NCI-H510A (cell line): Measurements from ENCODE around the gene TFDP2.

Source experiments
- DNase-seq: peaks from one replicate; lab custom pipeline; 2025; lab: John Stamatoyannopoulos, UW

TFDP2 gene

DNA sequence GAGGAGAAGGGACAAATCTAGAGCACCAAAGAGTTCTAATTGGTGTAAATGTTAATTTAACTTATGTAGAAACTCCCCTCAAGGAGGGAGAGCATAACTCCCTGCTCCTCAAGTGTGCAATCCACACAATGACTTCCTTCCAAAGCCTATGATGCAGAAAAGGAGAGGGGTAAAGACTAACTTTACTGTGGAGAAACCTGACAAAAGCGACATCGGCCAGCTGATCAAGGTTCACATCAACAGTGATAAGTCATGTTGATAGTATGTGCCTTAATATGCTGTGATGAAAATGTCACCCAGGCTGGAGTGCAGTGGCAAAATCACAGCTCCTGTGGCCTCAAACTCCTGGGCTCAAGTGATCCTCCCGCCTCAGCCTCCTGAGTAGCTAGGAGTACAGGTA lies 76.5 kb downstream of the TFDP2 start:
- DNase-seq: no peak

DNA sequence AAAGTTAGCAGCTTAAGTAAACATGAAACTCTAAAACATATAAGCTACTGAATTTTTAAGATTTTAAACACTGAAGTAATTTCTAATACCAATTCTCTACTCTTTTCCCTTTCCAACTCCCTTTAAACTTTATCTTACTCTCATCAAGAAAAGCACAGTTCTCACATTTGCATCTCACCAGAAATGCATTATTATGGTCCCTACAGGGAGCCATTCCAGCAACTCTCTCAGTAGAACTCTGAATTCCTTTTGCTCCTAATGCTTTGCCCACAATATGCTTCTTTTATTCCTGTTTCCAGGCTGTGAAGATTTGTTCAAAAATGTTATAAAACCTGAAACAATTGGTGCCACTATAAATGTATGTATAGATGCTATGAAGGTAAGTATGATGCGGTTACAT lies 83.4 kb downstream of the TFDP2 start:
- no peak for DNase-seq

DNA sequence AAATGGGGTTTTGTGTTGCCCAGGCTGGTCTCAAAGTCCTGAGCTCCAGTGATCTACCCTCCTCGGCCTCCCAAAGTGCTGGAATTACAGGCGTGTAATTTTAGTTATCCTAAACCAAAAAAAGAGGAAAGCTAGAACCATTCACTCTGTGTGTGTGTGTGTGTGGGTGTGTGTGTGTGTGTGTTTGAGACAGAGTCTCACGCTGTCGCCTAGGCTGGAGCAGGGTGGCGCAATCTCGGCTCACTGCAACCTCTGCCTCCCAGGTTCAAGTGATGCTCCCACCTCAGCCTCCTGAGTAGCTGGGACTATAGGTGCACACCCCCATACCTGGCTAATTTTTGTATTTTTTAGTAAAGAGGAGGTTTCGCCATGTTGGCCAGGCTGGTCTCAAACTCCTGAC lies 84.0 kb downstream of the TFDP2 start:
- DNase-seq: no peak

DNA sequence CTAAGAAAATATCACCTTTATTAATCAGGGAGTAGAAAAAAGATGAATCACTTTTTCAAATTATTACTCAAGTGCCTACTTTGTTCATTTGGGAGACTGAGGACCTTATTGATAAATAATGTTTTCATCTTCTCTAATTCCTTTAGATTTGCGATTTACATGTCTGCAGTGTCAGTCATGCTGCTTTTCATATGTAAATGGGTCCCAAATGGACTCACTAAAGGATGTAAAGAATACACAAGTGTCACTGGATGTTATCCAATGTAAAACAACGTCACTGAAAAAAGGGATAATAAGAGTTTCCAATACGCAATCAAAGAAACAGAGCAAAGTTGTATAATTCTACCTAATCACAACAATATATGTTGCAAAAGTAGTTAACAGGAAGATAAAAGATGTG lies 84.9 kb downstream of the TFDP2 start:
- DNase-seq: no peak

DNA sequence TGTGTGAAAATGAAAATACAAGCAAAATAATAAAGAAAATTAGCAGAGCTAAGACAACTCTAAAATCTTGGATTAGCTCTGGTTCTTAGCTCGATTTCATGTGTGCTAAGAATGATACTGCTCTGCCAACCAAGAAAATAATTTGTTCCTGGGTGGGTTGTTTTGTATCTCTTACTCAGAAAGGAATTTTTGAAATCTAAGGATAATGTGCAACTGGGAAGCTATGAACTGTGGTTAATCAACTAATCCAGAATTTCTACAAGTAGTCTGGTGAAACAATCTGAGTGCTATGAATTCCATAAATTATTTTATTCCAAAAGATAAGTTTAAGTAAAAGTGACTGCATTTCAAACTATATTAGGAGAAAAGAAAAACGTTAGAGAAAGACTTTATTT lies 92.0 kb downstream of the TFDP2 start:
- DNase-seq: no peak

DNA sequence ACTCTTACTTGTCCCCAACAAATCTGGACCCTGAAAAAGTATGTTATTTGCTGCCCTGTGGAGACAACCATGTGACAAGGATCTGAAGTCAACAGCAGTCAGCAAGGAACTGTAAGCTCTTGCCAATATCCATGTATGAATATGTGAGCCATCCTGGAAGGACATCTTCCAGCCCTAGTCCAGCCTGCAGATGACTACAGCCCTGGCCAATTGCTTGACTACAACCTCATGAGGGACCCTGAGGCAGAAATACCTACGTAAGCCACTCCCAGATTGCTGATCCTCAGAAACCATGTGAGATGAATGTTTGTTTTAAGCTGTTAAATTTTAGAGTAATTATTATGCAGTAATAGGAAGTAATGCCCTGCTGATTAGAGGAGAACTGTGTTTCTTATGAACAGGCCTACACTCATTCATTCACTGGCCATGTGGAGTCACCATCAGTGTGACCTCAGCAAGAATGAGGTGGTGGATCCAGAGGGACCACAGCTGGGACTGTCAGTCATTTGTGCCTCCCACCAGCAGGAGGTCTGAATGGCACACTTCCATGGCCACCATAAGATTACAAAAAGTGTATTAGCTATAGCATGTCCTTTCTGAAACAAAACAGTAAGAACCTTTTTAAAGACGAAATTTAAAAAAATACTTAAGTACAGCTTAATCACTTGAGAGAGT lies 92.6 kb downstream of the TFDP2 start:
- DNase-seq: no peak

DNA sequence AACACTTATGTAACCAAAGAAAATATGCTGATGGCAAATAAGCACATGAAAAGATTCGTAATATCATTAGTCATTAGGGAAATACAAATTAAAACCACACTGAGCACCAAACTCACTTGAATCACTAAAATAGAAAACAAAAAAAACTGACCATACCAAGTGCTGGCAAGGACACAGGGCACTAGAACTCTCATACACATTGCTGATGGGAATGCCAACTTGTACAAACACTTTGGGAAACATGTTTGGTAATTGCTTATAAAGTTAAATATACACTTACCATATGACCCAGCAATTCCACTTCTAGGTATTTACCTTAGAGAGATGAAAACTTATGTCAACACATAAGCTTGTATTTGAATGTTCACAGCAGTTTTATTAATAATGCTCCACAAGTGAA lies 95.5 kb downstream of the TFDP2 start:
- DNase-seq: no peak

DNA sequence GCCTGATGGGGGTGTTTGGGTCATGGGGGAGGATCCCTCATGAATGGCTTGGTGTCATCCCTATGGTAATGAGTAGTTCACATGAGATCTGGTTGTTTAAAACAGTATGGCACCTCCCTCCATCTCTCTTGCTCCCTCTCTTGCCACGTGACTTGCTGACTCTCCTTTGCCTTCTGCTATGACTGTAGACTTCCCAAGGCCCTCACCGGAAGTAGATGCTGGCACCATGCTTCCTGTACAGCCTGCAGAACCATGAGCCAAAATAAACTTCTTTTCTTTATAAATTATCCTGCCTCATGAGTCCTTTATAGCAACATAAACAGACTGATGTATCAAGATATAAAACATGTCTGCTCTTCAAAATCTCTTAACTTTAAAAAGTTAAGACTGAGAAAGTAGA lies 96.1 kb downstream of the TFDP2 start:
- no peak for DNase-seq

DNA sequence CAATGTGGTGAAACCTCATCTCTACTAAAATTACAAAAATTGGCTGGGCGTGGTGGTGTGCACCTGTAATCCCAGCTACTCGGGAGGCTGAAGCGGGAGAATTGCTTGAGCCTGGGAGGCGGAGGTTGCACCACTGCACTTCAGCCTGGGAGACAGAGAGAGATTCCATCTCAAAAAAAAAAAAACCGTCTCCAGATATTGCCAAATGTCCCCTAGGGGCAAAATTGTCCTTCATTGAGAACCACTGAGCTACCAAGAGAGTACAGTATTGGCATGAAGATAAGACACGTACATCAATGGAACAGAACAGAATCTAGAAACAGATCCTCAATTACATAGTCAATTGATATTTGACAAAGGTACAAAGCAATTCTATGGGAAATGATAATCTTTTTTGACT lies 98.0 kb downstream of the TFDP2 start:
- DNase-seq: no peak

DNA sequence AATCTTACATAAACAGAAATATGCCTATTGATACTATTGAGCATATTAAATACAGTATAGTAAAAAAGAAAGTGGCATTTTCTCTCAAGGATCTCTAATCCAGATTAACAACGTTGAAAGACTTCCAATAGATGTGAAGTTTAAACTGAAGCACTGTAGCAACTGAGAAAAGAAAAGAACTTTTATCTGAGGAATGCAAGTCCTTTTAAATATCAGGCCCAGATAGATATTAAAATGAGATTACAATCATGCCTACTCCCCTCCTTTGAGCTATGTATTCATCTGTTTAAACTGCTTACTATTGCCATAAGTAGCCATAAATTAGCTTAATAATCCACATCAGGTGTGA lies 102.3 kb downstream of the TFDP2 start:
- DNase-seq: no peak

DNA sequence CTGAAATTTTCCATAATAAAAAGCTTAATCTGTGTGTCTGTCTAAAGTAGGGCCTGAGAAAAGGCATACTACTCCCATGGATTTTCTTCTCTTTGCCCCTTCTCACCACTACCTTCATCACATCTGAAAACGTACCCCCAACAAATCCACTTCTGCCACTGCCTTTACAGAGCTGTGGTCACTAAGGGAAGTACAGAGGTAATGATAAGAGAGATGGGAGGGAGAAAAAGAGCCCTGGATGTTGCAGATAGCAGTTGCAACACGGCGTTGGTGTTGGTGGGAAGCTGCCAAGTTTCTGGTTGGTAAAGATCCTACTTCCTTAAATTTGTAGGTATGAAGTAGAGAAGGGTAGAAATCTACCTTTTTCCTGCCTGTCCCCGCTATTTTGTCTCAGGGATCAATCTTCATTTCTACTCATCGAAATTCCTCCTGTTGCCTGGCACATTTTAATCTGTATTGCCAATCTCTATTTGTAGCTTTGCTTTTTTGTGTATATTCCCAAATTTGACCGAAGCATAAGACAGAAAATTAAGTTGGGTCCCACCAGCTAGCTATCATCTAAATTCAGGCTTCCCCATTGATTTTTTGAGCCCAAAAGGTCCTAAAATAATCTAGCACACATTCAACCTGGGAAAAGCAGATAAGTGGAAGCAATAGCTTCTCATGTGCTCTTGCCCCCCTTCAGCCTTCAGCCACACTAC lies 102.9 kb downstream of the TFDP2 start:
- DNase-seq: no peak

DNA sequence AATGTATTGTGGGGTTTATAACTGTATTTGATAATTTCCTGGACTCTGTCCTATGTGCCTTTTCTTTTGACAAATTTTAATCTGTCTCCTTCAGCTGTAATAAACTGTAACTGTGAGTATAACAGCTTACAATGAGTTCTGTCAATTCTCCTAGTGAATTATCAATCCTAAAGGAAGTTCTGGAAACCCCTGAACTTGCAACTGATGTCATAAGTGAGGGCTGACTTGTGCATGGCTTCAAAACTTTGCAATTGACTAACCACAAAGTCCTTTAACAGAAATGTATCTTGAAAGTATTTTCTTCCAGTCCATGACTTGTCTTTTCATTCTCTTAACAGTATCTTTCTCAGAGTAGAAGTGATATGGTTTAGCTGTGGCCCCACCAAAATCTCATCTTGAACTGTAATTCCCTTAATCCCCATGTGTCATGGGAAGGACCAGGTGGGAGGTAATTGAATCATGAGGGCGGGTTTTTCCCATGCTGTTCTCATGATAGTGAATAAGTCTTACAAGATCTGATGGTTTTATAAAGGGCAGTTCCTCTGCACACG lies 108.3 kb downstream of the TFDP2 start:
- no peak for DNase-seq

DNA sequence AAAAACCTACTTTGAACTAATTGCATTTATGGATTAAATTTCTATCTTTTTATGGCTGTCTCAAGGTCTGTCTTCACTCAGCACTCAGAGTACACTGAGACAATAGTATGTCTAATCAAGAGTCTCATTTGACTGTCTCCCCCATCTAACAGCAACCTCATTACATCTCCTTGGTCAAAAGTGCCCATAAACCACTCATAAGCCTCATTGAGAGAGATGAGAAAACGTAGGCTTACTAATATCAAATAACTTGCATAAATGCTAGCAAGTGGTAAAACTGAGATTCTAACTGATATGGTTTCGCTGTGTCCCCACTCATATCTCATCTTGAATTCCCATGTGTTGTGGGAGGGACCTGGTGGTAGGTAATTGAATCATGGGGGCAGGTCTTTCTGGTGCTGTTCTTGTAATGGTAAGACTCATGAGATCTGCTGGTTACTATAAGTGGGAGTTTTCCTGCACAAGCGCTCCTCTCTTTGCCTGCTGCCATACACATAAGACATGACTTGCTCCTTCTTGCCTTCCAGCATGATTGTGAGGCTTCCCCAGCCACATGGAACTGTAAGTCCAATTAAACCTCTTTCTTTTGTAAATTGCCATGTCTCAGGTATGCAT lies 113.9 kb downstream of the TFDP2 start:
- no peak for DNase-seq

DNA sequence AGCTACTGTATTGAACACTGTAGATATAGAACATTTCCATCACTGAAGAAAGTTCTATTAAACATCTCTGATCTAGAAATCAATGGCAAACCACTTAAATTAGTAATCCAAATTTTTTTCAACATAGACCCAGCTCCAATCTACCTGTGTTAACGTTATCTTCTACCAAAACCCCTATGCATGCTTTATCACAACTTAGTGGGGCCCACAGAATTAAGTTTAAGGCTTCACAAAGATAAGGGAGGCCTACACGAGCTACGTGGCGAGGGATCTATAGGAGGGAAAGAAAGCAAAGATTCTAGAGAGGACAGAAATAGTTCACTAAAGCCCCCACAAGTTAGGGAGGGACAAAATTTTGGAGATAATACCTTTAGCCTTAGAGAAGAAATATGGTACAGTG lies 116.1 kb downstream of the TFDP2 start:
- DNase-seq: no peak

DNA sequence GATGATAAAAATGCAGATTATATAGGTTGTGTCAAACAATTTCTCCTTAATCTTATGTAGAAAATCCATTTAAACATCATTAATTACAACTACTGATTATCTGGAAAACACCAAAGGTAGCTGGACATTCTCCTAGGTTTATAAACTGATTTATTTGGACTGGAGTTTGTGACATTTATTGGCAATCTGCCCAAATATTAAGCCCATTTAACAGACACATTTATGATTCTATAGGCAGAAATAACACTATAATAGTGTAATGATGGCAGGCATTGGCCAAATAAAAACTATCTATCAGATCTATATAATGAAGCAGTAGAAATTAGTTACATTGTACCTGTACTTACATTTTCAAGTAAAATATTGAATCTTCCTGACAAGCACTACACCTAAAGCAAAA lies 117.8 kb downstream of the TFDP2 start:
- DNase-seq: no peak

DNA sequence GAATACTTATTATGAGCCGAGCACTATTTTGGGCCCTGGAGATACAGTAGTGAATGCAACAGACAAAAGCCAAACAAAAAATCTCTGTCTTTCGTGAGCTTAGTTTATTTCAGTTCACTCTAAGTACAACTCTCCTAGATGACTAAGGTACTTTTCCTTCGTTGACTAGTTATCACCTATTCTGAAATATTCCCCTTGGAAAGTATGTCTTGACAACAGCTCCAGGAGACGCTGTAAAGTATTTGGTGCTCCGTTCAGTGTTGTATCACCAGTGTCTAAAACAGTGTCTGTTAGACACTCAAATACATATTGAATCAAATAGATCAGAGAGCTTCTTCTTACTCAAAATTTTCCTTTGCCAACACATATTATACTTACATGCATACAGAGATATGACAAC lies 119.6 kb downstream of the TFDP2 start:
- no peak for DNase-seq

DNA sequence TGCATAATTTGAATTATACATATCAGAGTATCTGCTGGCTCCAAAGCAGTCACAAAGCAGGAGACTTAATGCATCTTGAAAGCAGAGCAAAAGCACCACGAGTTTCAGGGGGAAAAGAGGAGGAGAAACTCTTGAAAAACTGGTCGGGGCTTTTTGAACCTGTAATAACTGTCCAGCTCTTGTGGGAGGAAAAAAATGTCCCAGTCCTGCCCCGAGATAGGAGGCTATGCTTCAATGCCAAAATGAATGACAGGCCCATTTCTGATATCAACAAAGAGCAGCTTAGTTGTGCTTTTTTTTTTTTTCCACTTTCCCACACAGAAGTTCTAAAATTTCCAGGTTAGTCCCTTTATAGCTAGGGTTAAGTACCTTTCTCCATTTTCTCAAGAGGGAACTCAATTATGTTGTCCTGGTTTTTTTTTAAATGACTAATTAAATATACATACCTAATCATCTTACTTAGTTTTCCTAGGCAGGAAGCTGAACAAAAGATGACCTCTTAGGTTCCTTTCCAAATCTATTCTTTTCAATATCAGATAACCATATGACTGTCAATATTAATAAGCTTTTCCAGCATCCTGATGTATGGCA lies 120.2 kb downstream of the TFDP2 start:
- no peak for DNase-seq

DNA sequence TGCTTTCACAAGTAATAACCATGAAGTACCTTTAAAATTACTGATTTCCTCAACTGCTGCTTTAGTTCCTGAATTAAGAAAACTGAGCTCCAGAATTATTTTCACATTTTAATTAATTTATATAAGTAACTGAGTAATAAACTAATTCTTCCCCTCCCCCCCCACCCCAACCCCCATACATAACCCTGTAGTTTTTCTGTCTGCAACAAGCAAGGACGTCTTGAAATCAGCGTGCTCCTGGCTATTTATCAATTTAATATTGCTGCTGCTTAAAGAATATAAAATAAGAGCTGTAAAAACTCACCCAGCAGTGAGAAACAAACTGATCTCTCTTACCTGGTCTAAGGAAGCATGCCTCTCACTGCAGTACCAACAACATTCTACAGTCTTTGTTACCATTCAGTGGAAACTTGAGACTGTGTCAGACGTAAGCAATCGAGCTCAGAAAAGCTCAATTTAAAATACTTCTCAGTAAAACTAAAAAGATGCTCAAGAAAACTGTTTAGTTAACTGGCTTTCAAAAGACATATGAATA lies 121.0 kb downstream of the TFDP2 start:
- DNase-seq: peak; percentile 36

DNA sequence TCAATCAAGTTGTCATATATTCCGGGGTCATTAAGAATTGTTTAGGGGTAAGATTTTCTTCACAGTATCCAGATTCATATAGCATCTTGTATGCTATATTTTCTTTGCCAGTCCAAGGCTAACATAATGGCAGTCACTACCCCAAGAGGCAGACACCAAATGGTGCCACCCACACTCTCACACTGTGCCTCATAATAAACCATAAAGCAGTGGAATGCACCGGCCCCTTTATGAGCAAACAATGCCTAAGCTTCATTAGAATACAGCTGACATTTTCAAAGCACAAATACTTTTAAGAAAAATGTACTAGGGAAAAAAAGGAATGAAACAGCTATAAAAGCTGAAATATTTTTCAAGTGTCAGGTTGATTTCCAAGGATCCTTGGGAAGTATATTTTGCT lies 121.6 kb downstream of the TFDP2 start:
- DNase-seq: peak; percentile 20

DNA sequence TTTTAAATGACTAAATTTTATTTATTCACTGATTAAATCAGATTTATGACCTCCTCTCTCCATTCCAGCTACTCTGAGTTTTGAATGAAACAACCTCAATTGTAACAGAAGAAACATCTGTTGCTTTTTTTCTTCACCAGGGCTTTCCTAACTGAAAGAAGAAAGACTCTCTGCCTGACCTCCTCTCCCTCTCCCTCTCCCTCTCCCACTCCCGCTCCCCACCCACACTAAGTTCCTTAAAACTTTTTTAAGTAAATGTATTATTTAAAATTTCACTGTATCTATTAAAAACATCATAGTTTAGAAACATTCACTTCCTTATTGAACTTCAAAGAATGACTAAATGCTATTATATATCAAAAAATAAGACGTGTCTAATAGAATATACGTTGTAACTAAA lies 122.0 kb downstream of the TFDP2 start:
- no peak for DNase-seq

DNA sequence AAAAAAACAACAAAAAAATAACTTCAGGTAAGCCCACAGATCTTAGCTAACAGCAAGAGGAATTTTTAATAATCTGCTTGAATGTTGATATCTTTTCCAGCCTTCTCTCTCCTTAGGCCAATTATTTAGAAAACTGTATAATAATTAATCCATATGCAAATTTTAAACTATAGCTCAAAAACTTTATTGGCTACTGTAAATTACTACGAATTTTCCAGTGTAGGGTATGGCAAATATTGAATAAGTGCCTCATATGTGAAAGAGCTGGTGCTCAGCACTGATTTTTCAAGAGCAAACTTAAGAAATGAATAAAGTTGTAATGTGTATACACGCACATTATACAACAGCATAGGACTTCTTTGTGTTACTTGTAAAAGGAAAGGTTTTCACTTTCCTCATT lies 123.0 kb downstream of the TFDP2 start:
- no peak for DNase-seq

DNA sequence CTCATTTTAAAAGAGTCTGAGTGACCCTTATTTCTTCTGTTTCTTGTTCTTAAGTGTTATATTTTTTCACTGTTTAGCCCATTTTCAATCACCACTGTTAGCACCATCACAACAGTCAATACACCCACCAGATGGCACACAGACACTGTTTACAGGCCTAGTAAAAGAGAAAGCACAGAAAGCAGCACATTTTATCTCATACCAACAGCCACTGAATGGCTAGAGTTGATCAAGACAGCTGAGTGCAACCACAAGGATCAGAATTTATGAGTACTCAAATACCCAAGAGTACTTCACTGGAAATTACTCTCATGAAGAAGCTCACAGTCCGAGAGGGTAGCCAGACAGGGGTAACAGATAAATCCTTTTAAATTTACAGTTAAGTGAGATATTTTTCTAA lies 127.0 kb downstream of the TFDP2 start:
- no peak for DNase-seq

DNA sequence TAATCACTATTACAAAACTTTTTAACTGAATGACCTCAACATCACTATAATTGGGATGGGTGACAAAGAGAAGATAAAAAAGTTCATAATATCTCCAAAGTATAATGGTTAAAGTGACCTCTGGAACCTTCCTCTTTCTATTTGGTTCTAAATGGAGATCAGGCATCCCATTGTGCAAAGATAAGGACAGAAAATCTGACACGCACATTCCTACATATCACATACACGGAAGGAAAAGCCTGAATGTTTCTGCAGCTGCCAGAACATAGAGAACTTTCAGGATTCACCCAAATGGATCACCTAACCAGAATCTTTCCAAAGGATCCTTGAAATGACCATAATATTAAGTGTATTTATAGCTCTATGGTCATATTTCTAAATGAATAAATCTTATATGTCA lies 128.2 kb downstream of the TFDP2 start:
- DNase-seq: no peak
